Lower leg skin (tissue), 3 donors: ENCODE results near the gene NEU3.

ENCODE experiments used
- CTCF ChIP-seq, 3 donors: fragments of 450-650 bp; IDR thresholded peaks; one replicate each; pipeline ENCODE4 v1.5.1; 2016; ENCODE audit warnings: antibody characterized with exemption in 3 of 3, mild to moderate bottlenecking in 3 of 3, moderate library complexity in 2 of 3
- POLR2A ChIP-seq, 2 donors: fragments of 450-650 bp; IDR thresholded peaks; one replicate each; pipeline ENCODE4 v1.6.1; 2016 to 2017; ENCODE audit warnings: antibody characterized with exemption in 2 of 2, mild to moderate bottlenecking in 1 of 2, moderate library complexity in 1 of 2

GRCh38 chr11:75059299-75059698 lies 70.6 kb downstream of the NEU3 start:
- TF ChIP-seq CTCF (IDR thresholded peaks at IDR 0.05) (no peak), POLR2A (IDR thresholded peaks at IDR 0.05) (no peak)
